Myocyte (in vitro differentiated cells): ENCODE measurements around the gene LIMS2. TPM values are rescaled to one million over a fixed set of nuclear protein-coding genes. Genes with fewer than 3 reads are reported as not detected.
A peak's percentile ranks its signal among the peaks of the same experiment; 100 is the strongest.

Experiments
- DNase-seq: peaks from one replicate; pipeline ENCODE4 v3.0.0-alpha.2; 2012; ENCODE audit warnings: low read depth
- total RNA-seq: library from RNA; depleted of rRNA; stranded (reverse); fragments of >200 nt; gene quantifications from 2 replicates; pipeline ENCODE4 v1.2.3, GENCODE V29; 2014

Gene LIMS2
- total RNA-seq, 1 donor from 2014 or later = 8.8 TPM

DNA sequence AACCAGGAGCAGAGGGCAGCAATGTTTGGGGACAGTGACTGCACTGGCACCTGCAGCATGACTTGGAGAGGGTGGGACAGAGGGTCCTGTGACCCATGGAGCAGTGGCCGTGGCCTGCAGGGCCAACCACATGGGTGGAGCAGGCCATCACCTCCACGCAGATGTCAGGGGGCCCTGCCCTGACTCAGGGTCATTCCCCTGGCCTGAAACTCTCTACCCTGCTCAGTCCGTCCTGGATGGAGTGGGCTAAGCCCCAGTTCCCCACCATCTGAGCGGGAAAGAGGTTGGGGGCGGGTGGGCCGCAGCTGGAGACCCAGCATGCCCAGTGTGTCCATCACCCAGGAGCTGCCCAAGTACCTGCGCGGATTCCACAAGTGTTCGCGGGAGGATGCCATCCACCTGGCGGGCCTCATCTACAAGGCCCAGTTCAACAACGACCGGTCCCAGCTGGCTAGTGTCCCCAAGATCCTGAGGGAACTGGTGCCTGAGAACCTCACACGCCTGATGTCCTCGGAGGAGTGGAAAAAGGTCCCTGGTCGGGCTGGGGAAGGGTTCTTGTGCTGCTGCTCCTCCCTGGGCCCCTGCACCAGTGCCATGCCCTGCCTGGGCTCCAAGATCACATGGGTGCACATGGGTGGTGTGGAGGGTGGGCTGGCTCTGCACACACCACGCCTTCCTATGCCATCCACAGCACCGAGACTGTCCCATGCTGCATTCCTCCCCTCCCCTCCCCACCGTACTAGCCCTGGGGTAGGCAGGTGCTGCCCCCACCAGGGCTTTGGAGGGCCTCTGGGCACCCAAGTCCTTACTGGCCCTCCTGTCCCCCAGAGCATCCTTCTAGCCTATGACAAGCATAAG is 39.7 kb downstream of the LIMS2 start:
- no peak for DNase-seq

DNA sequence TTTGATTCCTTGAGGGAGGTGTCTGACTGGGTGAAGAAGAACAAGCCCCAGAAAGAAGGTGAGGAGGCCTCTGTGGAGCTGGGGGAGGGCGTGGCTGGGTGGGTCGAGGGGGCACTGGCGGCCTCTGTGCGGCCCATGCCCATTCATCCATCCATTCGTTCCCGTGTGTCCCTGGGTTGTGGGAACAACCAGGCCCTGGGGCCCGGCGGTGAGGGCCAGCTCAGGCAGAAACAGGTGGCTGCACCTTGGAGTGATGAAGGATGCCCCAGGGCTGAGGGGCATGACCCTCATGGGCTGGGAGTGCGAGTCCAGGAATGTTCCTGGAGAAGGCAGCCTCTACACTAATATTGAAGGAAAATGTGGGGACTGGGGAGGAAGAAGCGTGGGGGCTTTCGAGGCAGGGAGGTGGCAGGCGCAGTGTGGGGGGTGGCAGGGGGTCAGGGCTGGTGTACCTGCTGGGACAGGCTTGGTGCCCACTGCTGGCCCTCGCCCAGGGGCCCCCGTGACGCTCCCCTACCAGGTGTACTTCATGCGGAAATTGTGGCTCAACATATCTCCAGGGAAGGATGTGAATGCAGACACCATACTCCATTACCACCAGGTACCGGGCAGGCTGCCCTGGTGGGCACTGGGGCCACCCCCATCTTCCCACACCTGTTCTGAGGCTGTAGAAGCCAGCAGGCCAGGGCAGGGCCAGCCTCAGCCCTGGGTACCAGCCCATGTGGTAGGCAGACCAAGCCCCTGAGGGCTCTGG is 40.5 kb downstream of the LIMS2 start:
- DNase-seq = no peak

DNA sequence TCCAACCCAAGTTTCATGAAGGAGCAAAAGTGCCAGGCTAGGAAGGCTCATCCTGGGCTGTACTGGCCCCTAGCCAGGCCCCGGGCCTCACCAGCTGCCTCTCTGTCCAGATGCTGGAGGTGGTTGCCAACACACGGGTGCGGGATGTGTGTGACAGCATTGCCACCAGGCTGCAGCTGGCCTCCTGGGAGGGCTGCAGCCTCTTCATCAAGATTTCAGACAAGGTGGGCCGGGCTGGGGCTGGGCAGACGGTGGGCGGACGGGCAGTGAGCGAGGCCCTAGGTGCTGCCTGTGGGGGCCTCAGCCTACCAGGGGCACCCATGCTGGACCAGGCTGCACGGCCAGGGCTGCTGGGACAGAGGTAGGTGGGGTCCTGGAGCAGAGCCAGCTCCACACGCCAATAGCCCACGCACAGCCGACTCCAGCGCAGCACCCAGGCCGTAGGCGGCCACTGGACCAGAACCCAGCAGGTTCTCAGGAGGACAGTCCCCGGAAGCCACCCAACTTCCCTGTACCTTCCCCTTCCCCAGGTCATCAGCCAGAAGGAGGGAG is 41.2 kb downstream of the LIMS2 start:
- peak; percentile 74 for DNase-seq

DNA sequence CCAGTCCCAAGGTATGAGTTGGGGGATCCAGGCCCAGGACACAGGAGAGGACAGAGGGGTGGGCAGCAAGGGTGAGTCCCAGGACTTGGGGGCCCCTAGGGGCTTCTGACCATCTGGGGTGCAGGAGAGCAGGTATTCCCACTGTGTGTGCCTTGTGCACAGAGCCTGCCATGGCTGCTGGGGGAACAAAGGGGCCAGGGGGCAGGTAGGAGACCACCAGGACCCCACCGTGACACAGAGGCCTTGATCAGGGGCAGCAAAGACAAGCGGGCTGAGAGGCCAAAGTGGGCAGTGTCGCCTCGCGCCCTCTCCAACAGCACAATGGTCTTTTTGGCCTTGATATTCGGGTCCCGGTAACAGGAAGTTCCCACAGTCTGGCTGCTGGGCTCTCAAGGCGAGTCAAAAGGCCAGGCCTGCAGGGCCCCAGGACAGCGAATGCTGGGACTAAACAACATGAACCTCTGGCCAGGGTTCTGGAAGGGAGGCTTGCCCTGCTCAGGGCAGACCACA is 41.7 kb downstream of the LIMS2 start:
- DNase-seq = no peak

DNA sequence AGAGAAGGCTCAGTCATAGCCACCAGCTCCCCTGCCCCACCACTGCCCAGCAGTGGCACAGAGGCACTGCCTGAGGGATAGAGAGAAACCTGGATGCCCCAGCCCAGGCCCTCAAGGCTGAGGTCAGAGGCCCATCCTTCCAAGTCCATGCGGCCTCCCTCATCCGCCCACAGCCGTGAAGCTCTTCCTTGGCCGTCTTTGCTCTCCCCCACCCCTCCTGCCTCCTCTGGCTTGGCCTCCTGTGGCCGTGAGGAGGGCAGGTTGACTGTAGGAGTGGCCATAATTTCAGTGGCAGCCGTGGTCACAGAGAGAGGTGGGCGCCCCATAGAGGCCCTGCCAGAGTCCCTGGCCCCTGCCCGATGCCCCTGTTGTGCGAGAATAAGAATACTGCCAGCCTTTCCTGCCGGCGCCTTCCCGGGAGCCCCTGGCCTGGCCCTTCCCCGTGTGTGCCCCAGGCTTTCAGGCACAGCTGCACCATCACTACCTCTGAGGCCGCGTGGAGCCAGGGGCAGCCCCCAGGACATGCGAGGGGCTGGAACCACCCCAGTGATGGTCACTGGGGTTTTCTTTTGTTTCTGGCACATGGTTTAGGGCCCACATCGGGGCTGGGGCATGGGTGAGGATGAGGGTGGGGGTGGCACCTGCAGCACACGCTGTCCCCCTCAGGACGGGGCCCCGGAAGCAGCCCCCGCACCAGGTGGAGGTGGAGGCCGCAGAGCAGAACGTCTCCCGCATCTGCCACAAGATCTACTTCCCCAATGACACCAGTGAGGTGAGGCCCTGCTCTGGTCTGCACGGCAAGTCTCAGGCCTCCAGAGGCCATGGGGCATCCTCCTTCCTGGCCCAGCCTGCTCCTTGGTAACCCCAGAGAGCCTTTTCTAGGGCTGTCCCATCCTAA is 42.5 kb downstream of the LIMS2 start:
- DNase-seq = no peak

DNA sequence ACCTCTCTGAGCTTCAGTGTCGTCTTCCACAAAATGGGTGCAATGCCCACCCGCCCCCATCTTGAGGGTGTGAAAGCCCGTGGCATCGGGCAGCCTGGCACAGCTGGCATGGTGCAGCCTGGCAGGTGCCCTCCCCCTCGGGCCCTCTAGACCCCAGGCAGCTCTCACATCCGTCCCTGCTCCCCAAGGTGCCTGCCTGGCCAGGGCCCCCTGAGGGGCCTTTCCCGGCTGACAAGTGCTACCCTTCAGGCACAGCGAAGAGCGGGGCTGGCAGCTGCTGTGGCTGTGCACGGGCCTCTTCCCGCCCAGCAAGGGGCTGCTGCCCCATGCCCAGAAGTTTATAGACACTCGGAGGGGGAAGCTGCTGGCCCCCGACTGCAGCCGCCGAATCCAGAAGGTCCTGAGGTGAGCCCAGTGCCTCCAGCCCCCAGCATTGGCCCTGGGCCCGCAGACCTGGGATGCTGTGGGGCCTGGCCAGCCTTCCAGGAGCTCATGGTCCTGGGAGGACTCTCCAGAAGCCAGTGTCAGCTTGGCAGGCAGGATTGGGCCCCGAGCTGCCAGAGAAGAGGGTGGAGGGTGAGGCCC is 43.2 kb downstream of the LIMS2 start:
- DNase-seq = no peak

DNA sequence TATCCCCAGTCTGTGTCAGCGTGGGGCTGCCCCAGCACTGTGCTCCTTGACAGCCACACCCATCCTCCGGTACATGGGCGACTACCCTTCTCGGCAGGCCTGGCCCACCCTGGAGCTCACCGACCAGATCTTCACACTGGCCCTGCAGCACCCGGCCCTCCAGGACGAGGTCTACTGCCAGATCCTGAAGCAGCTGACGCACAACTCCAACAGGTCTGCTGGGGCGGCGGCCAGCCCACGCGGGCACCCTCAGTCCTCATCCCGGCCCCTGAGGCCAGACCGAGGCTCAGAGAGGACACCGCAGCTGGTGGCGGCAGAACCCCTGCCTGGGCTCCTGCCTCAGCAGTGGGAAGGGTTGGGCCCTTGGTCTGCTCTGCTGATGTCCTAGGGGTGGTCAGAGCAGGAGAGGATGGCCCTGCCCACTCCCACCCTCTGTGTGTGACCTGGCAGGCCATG is 43.8 kb downstream of the LIMS2 start:
- DNase-seq = no peak

DNA sequence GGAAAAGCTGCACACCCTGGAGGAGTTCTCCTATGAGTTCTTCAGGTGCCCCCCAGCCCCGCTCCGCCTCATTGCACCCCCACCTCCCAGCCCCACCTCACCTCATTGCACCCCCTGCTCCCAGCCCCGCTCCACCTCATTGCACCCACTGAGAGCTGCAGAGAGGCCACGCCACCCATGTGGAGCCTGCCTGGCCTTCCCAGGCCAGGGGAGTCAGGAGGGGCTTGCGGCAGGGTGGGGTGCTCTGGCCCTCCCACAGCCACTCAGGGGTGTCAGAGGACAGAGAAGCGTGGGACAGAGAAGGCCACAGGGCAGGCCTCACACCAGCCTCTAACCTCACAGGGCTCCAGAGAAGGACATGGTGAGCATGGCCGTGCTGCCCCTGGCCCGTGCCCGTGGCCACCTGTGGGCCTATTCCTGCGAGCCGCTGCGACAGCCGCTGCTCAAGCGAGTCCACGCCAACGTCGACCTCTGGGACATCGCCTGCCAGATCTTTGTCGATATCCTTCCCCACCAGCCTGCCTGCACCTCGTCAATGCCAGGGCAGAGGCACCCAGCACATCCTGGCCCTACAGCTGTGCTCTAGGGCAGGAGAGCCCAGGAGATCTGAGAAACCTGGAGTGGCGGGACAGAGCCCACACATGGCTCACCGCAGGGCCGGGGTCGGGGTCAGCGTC is 44.3 kb downstream of the LIMS2 start:
- no peak for DNase-seq

DNA sequence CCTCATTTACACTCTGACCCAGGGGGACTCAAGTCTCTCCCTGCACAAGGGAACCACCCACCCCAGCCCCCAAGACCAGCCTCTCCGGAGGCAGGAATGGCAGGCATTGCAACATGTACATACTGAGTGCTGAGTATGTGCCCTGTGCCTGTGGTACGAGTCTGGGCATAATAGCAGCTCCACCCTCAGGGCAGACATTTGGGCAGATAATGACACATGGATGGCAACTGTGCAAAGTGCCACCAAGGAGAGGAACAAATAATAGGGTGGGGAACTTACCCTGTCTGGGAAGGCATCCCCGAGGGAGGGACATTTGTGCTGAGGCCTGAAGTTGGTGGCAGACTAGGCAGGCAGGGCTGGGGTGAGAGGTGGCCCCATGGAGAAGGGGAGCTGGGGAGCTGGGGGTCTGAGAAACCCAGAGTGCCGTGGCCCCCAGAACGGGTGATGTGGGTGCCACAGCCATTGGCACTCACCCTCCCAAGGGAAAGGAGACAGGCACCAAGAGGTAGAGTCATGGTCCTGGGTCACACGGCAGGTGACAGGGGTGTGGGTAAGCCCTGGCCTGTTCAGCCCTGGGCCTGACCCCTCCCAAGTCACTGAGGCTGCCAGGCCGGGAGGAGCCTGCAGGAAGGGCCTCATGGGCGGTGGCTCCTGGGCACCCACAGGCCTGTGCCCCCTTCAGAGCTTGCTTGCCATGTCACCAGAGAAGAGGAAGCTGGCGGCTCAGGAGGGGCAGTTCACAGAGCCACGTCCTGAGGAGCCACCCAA is 45.0 kb downstream of the LIMS2 start:
- no peak for DNase-seq

DNA sequence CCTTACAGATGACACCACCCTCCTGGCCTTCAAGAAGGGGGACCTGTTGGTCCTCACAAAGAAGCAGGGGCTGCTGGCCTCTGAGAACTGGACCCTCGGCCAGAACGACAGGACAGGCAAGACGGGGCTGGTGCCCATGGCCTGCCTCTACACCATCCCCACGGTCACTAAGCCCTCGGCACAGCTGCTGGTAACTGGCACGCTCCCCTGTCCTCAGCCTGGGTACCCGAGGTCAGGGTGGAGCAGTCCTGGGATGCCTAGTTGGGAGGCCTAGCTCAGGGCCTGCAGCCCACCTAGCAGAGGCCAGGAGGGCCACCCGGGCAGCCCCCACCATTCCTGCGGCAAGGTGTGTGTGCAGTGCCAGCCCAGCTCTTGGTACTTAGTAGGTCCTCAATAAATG is 45.7 kb downstream of the LIMS2 start:
- no peak for DNase-seq

DNA sequence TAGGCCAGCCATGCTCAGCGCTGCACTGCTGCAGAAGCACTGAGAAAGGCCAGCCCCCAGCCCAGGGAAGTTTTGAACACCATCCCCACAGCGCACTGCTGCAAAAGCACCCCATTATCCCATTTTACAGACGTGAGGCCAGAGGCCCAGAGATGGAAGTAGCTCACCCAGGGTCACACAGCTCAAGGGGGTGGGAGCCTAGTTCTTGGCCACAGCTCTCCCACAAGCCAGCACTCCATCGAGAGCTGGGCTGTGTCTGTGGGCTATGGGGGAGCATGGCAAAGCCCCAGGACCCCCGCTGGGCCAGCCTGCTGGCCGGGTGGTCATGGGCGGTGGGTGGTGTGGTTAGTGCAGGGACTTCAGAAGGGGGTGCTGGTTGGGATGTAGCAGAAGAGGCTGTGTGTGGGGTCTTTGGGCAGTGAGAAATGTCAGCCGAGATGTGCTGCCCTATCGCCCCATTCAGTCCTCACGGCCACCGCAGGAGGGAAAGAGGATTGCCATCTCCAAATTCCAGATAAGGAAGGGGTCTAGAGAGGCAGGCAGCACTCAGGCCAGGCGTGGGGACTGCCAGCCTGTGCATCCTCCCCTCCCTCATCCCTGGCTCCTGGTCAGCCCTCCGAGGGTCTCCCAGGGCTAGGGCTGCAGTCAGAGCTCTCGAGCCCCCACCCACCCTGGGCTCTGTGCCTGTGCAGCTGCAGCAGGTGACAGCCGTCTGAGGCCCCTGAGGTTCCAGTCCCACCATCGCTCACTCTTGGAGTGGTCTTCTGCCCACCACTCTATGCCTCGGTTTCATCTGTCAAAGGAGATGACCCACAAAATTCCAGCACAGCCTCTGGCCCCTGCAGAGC is 46.3 kb downstream of the LIMS2 start:
- DNase-seq = no peak

DNA sequence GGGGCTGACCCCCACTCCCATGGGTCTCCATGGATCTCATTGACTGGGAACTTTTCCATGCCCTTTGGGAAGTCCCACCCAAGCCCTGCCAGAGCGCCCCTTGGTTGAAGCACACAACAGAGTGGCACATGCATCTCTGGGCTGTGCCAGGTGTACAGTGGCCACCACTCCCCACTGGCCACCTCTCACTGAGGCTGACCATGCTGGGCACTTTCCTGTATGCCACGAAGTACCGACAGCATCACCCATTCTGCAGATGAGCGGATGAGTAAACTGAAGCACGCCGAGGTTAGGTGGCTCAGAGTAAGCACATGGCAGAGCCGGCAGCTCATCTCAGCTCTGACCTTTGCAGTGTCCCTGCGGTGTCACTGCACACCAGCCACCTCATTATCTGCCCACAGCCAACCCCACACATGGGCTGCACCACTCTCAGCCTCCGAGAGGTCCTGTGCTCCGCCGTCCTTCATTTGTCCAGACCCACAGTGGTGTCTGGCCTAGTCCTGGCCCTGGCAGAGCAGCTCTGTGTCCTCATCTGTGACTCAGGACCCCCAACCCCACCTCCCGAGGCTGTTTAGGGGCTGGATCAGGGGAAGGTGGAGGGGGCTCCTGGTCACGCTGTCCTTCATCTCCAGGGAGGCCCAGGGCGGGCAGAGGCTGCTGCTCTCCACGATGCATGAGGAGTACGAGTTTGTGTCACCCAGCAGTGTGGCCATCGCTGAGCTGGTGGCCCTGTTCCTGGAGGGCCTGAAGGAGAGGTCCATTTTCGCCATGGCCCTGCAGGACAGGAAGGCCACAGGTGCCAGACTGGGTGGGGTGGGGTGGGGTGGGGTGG is 47.4 kb downstream of the LIMS2 start:
- DNase-seq = no peak

DNA sequence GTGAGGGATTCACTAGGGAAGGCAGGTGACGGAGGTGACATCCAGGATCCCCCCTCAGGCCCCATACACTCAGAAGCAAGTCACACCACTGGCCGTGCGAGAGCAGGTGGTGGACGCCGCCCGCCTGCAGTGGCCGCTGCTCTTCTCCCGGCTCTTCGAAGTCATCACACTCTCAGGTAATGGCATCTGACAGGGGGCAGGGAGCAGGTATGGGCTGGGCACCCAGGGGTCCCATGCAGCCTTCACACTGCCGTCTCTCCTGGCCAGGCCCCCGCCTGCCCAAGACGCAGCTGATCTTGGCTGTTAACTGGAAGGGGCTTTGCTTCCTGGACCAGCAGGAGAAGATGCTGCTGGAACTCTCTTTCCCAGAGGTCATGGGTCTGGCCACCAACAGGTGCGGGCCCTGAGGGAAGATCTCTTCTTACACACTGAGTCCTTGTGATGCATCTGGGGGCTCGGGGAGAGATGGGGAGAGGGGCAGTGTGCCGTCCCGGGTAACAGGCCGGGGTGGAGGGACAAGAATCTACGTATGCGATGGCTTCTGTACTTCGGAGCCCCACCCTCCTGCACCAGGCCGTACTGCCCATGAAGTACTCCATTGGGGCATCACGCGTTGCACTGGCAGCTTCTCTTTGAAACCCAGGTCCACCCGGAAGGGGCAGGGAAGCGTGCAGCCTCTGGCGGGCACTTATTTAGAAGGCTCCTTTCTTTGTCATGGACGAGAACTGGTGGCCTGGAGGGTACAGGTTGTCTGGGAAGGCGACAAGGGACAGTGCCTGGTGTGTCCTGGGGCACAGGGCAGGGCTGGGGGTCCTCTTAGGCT is 48.2 kb downstream of the LIMS2 start:
- DNase-seq = no peak

DNA sequence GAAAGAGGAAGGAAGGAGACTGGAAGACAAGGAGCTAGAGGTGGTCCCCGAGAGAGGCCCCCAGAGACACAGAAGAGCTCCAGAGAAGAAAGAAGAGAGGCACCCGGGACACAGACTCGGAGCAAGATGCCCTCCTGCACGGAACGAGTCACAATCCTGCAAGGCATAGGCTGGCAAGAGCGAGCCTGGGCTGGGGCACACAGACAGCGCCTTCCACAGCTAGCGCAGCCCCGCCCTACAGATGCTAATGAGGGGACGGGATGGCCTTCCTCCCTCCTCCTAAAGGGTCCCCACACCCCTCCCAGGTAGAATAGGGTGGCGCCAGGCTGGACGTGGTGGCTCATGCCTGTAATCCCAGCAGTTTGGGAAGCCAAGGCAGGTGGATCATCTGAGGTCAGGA is 49.2 kb downstream of the LIMS2 start:
- DNase-seq = no peak

DNA sequence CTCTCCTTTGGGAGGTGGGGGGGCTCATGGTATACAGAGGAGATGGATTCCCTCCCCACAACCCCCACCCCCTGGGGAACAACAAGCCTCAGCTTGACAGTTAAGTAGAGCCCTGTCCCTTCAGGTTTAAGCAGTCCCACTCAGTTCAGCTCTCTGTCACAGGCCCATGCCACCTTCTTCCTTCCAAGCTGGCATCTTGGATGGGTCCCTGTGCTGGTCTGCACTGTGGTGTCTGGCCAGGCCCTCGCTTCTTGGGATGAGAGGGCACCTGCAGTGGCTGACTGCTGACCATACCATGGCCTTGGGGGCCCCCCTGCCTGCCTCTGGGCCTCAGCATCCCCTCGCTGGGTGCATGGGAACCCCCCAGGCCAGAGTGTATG is 49.8 kb downstream of the LIMS2 start:
- no peak for DNase-seq

DNA sequence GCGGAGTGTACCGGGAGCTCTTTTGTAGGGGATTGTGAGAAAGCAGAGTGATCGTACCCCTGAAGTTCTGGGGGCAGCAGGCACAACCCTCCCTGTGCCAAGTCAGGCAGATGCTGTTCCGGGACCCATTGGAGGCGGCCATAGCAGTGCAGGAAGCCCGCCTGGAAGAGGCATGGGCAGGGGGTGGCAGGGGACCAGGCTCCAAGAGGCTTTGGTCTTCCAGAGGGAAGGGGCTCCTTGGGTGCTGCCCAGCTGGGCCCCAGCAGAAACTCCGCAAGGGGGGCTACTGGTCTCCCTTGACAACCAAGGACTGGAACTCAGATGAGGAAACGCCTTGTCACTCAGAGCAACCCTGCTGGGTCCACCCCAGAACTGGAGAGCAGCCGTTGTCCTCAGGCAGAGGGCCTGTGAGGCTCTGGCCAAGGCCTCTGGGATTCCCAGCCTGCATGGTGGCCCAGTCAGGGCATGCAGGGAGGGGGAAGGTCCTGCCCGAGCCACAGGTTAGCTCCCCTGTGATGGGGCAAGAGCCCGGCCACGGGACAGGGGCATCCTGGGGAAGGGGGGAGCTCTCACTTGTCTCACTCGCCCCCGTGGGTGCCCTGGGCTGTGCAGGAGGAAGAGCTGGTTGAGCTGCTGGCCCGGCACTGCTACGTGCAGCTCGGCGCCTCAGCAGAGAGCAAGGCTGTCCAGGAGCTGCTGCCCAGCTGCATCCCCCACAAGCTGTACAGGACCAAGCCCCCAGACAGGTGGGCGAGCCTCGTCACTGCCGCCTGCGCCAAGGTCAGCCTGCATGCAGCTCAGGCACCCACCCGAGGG is 50.4 kb downstream of the LIMS2 start:
- no peak for DNase-seq
